HG02943 (cell line): Measurements from ENCODE around the gene MYO1D.
"Not testable (repeated sequence)": the region's sequence is repeated elsewhere in the genome, so short reads cannot be mapped to it uniquely, and the experiment has no call there.

Experiments used
- ATAC-seq: cut with Tn5 transposase; IDR thresholded peaks from one replicate; pipeline ENCODE4 v1.9.1; 2021; ENCODE audit warnings: mild to moderate bottlenecking, low read depth, moderate library complexity; ENCODE audit not compliant: unreplicated experiment

The MYO1D gene

DNA sequence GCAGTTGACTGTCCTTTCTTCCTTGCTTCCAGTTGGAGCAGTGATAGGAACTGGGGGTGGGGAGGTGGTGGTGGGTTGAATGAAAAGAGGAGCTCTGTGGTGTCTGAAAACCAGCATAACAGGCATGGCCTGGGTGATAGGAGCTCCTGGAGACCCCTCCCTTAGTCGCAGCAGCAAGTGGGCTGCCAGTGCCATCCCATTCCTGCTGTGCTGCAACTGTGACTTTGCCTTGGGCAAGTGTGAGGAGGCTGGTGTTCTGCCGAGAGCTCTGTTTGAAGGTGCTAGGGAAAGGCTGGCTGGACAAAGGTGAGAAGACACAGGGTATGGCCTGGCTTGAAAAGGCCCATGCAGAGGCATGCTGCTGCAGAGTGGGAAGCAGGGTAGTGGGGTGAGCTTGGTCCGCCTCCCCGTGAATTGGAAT is 392.9 kb downstream of the MYO1D start:
- no peak for ATAC-seq

DNA sequence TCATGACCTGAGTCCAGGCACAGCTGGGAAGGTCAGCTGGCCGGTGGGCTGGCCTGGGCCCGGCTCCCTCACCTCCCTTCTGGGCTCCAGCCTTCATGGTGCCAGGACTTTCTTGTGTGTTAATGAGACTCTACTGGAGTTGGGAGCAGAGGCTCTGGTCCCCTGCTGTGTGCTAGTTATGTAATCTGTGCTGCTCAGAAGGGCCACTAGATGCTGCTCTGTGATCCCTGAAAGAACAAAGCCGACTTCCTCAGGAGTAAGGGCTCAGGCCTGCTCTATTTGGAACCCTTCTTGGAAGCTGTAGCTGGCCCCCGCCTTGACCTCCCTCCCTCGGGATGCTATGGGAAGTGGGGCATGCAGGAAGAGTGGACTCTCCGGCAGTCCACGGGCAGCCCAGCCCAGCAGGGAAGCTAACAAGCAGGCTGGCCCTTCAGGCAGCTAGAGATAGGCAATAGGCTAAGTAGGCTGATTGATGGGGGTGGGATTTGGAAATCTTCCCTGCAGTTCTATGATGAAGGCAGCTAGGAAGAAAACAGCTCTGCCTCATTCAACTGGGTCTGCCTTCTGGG is 393.4 kb downstream of the MYO1D start:
- no peak for ATAC-seq

DNA sequence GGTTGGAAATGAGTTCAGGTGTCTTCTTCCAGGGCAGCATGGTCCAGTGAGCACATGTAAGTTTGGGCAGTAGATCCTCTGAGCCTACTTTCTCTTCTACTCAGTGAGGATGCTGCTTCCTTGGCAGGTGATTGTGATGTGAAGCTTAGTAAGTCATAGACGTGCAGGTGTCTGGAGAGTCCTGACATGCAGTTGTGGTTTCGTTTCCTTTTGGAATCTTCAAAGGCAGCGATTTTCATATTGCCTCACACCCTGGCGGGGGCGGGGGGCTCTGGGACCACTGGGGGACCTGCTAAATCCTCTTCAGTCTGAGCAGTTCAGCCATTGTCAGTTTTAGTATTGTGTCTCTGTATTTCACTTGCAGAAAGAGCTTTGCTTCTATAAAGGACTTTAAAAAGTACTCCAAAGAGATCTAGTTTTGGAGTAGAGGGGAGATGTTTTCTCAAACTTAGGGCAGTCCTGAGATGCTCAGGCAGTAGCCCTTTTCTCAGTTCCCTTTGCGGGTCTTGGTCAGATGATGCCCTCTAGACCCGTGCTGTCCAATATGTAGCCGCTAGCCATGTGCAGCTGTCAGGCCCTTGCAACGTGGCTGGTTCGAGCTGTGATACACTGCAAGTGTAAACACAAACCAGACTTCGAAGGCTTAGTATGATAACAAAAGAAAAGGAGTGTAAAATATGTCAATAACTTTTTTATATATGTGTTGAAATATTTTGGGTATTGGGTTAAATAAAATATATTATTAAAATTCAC is 394.2 kb downstream of the MYO1D start:
- no peak for ATAC-seq

DNA sequence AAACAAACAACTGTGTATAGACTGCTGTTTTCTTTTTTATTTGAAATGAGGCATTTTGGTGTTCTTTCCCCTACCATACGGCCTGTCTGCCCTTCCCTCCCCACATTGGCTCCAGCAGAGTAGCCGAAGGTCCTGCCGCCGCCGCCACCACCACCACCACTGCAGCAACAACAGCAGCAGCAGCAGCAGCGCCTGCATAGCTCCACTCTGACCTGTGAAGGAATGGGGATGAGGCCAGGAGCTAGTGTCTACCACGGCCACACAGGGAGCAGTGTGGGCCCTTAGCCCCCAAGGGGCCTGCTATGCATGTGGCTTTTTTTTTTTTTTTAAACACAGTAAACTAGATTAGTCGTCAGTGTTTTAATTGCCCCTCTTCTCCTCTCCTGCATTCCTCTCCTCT is 395.7 kb downstream of the MYO1D start:
- no peak for ATAC-seq

DNA sequence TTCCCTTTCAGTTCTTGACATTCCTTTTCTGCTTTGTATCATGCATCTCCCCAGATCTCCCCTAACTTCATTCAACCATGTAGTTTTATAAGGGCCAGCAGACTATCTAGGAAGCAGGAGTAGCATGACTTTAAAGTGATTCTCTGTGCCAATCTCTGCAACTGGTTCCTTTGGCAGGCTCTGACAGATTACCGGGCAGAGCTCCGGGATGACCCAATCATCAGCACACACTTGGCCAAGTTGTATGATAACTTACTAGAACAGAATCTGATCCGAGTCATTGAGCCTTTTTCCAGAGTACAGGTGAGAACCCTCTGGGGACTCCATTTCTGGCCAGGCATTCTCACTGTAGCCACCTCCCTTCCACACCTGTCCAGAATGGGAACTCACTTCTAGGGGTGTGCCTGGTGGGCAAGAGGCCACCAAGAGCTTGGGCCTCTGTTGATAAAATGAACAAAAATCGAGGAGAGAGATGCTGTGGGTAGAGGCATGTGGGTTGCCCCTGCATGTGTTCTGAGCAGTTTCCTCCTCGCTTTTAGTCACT is 397.8 kb downstream of the MYO1D start:
- ATAC-seq = no peak

DNA sequence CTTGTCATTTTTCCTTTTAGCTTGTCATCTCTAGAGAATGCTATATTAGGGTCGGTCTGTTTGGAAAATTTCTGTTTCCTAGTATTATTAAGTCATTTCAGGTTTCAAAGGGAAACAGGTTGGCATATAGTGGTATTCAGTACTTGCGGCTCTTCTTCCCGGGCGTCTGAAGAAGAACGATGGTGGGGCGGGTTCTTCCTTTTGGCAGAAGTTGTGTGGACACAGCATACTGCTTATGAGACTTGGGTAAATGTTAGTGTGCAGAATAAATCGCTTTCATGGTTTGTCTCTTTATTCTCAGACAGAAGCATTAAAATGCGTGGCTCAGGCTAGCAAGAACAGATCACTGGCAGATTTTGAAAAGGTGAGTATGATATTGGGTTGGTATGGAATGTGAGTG is 399.7 kb downstream of the MYO1D start:
- no peak for ATAC-seq

DNA sequence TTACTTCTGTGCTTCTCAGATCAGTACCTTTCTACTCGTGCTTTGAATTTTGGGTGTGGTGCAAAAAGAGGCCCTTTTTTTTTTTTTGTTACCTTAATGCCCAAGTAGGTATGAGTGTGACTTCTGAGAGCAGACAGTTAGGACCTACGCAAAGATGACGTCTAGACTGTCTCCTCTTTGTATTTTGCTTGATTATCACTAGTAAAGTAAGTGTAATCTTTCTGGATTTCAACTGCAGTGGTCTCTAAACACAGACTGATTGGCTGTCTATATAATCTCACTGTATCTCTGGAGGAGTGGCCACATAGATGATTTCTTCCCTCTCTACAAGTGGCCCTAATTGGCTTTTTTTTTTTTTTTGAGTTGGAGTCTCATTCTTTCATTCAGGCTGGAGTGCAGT is 401.7 kb downstream of the MYO1D start:
- no peak for ATAC-seq

DNA sequence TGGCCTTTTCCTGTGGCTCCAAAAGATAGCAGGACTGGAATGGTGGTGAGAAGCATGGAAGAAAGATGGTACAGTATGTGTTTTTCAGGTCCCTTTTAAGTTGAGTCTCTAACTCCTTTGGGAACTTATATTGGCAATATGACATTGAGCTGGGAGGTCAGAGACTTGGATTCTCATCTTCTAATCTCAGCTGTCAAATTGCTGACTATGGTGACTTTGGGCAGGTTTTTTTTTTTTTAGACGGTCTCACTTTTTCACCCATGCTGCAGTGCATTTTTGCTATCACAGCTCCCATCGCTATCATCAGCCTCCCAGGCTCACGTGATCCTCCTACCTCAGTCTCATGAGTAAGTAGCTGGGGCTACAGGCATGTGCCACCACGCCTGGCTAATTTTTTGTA is 405.3 kb downstream of the MYO1D start:
- ATAC-seq = no peak

DNA sequence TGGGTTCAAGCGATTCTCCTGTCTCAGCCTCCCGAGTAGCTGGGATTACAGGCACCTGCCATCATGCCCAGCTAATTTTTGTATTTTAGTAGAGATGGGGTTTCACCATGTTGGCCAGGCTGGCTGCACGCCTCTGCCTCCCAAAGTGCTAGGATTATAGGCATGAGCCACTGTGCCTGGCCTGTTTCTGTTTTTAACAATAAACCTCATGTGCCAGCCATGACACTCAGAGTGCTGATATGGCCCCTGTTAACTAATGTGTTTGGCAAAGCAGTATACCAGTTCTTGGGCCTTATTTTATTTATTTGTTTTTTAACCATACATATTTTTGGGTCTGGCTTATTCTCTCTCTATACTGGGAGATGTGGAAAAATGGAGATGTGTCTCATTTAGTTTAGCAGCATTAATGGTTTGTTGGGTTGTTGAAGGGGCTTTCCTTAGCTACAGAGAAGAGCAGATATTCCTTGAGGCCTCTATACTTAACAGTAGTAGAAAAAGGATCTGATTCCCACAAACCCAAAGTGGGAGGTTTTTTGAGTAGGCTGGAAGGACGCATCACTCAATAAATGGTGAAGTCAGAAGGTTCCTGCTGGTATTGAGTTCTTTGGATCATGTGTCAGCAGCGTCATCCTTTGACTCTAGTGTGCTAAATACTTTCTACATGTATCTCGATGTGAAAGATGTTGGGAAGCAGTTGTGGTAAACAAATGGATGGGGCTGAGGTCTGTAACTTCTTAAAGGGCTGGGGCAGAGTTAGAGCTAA is 406.3 kb downstream of the MYO1D start:
- ATAC-seq = no peak

DNA sequence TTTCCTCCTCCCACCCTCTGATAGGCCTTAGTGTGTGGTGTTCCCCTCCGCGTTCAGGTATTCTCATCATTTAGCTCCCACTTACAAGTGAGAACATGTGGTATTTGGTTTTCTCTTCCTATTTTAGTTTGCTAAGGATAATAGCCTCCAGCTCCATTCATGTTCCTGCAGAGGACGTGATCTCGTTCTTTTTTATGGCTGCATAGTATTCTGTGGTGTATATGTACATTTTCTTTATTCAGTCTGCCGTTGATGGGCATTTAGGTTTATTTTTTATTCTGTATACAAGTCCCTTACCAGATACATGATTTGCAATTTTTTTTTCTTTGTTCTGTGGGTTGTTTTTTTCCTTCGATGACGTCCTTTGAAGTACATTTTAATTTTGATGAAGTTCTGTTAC is 409.0 kb downstream of the MYO1D start:
- no peak for ATAC-seq

DNA sequence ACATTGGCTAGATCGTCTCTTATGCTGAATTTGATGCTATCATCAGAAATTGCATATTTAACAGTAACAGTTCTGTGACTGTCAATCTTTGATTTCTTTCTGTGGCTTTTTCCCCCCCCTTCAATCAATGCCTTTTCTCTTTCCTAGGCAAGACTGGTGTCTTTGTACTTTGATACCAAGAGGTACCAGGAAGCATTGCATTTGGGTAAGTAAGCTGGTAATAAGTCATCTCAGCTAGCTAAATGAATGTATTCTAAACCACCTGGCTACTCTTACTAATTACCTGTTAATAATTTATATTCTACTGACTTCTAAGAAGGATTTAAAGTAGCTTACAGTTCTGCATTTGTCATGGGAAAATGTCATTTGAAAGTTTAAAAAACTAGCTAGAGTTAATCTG is 412.6 kb downstream of the MYO1D start:
- ATAC-seq = no peak

DNA sequence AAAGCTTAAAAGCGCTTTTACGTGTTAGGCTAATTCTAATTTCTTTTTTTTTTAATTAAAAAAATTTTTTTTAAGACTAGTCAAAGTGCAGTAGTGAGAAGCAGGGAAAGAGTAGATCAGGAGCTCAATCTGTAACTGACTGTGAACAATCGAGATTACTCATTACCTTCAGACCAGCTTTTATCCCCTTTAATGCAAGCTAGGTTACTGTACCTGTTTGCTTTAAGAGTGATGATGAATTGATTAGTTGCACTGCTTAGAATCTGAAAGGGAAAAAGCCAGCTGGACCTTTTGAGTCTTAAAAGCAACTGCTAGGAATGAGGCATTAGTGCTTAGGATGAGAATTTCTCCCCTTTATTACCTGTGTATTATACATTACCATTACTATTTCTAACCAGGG is 413.6 kb downstream of the MYO1D start:
- ATAC-seq = no peak

DNA sequence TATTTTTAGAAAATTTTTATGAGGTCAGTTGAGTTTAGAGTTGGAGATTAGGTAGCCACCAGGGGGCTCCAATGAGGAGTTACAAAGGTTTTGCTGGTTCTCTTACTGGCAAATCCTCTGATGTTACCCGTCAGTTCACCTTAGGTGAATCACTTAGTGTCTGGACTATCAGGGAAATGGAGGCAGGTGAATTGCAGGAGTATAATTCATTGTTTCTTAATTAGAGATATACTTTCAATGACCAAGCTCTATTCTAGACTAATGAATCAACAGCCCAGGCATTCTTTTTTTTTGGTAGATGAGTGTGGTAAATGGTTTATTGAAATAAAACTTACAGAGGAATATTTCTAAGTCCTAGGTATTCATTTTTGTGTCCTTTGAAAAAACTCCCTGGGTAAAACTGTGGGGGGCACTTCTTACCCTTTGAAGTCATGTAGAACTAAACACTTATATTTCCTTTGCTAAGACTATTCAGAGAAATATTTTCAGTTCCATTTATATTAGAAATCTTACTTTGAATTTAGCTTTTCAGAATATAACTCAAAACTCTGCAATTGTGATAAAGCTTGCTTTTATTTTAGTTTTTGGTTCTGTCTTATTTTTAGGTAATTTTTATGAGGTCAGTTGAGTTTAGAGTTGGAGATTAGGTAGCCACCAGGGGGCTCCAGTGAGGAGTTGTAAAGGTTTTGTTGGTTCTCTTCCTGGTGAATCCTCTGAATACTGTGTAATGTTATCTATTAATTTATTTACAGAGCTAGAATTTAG is 414.9 kb downstream of the MYO1D start:
- ATAC-seq = no peak

DNA sequence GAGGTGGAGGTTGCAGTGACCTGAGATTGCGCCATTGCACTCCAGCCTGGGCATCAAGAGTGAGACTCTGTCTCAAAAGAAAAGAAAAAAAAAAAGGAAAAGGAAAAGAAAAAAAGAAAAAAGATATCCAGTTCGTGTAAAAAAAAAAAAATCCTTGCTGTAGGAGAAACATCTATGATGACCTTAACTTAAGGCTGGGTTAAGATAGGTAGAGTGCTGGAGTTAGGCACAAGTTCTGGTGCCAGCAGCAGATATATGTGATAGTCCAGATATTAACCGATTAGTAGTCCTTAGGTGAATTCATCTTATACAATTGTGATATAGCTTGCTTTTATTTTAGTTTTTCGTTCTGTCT is 415.4 kb downstream of the MYO1D start:
- no peak for ATAC-seq

DNA sequence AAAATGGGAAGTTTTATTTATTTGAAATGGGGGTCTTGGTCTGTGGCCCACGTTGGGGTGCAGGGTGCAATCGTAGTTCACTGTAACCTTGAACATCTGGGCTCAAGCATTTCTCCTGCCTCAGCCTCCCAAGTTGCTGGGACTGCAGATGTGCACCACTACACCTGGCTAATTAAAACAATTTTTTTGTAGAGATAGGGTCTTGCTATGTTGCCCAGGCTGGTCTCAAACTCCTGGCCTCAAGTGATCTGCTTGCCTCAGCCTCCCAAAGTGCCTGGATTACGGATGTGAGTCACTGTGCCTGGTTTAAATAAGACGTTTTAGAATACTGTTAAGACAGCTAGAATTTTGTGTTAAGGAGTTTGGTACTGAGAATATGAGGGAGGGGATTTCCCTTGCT is 416.9 kb downstream of the MYO1D start:
- no peak for ATAC-seq

DNA sequence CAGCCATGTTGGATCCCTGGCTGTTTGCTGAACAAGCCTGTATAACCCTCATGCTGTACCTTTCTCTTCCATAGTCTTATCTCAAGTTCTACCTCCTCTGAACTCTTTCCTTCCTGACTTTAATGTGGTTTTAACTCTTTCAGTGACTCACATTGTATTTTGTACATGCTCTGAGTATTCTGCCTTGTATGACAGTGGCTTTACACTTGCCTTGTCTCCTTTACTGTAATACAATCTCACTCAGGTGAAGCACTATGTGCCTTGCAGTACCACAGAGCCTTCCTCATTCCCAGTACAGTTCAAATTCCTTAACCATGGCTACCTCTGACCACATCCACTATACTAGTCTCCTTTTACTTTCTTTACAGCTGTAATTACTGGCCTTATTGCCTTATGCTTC is 418.6 kb downstream of the MYO1D start:
- no peak for ATAC-seq

DNA sequence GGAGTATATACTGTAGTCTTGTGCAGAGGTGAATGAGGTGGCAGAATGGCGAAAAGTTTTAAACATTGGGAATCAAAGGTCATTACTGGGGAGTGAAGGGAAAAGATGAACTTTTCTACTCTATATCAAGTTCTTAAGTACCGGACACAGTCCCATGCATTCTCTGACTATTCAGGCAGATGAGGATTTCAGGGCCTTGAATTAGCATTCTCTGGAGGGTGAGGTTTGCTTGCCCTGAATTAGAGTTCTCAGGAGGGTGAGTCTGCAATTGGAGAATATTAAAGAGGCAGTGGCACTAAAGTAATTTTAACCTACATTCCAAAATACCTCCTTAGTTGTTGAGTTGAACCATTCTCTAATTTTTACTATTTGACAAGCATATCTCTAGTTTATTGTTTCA is 423.6 kb downstream of the MYO1D start:
- no peak for ATAC-seq

DNA sequence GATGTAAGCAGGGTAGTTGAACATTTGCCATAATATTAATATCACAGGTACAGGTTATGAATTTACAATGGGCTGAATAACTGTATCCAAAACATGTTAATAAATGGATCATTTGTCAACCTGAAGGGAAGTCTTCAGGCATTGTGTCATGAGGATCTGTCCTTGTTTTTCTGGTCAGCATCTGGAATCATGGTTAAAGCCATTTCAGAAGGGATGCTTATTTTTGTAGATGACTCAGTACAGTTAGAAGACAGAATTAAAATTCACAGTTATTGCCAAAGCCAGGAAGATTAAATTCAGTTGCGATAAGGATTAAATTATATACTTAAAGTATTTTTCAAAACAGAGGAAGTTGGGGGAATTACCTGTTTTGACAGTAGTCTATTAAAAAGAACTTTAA is 424.6 kb downstream of the MYO1D start:
- no peak for ATAC-seq

DNA sequence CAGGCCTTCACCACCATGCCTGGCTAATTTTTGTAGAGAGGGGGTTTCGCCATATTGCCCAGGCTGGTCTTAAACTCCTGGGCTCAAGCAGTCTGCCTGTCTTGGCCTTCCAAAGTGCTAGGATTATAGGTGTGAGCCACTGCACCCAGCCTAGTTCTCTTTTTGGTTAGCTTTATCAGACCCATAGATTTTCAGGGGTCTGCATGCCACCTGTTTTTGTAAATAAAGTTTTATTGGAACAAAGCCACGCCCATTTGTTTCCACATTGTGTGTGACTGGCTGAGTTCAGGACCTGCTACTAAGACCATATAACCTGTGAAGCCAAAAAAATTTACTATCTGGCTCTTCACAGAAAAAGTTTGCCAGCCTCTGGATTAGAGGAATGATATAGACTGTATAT is 425.0 kb downstream of the MYO1D start:
- ATAC-seq = no peak

DNA sequence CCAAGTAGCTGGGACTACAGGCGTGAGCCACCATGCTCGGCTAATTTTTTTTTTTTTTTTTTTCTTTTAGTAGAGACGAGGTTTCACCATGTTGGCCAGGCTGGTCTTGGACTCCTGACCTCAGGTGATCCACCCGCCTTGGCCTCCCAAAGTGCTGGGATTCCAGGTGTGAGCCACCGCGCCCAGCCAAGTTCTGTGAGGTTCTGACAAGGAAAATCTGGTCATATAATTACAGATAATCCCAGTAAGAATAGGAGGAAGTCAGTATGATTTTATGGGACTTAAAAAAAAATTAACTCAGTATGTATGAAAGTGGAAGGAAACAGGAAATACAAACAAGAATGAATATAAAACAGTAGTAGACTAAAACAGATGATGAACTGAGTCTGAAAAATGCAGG is 426.5 kb downstream of the MYO1D start:
- ATAC-seq = not testable (repeated sequence)

DNA sequence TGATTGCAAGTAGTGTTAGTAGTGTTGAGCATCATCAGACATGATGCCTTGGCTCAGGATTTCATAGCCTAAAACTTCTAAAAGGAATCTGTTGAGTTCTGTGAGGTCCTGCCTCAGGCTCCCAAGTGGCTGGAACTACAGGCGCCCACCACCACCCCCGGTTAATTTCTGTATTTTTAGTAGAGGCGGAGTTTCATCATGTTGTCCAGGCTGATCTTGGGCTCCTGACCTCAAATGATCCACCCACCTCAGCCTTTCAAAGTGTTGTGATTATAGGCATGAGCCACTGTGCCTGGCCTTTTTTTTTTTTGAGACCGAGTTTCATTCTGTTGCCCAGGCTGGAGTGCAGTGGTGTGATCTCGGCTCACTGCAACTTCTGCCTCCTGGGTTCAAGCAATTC is 427.0 kb downstream of the MYO1D start:
- no peak for ATAC-seq
